SK-N-SH treated with all-trans-retinoic acid at 6 μM for 48 hours (cell line): ENCODE results near the gene ASTN2.
A peak's percentile ranks its signal among the peaks of the same experiment; 100 is the strongest.

Experiments used
- ATAC-seq: fragments of 200-7000 bp; cut with Tn5 transposase; 3 replicates; pipeline ENCODE4 v1.9.1; 2020; ENCODE audit warnings: mild to moderate bottlenecking, moderate library complexity
- ARNTL ChIP-seq: fragments of 450-650 bp; formaldehyde crosslinking; IDR thresholded peaks from 2 replicates; pipeline ENCODE4 v1.5.0; 2020; ENCODE audit warnings: low read depth, mild to moderate bottlenecking, moderate library complexity, borderline replicate concordance
- BACH2 ChIP-seq: fragments of 250-450 bp; sonication (Bioruptor Pico); IDR thresholded peaks from 2 replicates; pipeline ENCODE4 v1.9.0; 2021; ENCODE audit warnings: mild to moderate bottlenecking, borderline replicate concordance
- CSDC2 ChIP-seq: fragments of 250-450 bp; sonication (Bioruptor Pico); IDR thresholded peaks from 2 replicates; pipeline ENCODE4 v1.5.0; 2020; ENCODE audit warnings: mild to moderate bottlenecking, moderate library complexity
- CSRNP3 ChIP-seq: fragments of 250-450 bp; sonication (Bioruptor Pico); IDR thresholded peaks from 2 replicates; pipeline ENCODE4 v1.5.1; 2021; ENCODE audit warnings: mild to moderate bottlenecking, moderate library complexity
- ESRRG ChIP-seq: fragments of 250-450 bp; sonication (Bioruptor Pico); IDR thresholded peaks from 2 replicates; pipeline ENCODE4 v1.6.1; 2021; ENCODE audit warnings: mild to moderate bottlenecking
- GLIS3 ChIP-seq: fragments of 250-450 bp; sonication (Bioruptor Pico); IDR thresholded peaks from 2 replicates; pipeline ENCODE4 v1.5.0; 2020; ENCODE audit warnings: mild to moderate bottlenecking, moderate library complexity
- ISL1 ChIP-seq: fragments of 250-450 bp; sonication (Bioruptor Pico); IDR thresholded peaks from 2 replicates; pipeline ENCODE4 v2.1.2; 2022; ENCODE audit warnings: mild to moderate bottlenecking, moderate library complexity
- POU6F1 ChIP-seq: fragments of 250-450 bp; sonication (Bioruptor Pico); IDR thresholded peaks from 2 replicates; pipeline ENCODE4 v1.8.0; 2021; ENCODE audit warnings: low read depth, mild to moderate bottlenecking, moderate library complexity, borderline replicate concordance
- PPARA ChIP-seq: fragments of 250-450 bp; sonication (Bioruptor Pico); IDR thresholded peaks from 2 replicates; pipeline ENCODE4 v1.5.0; 2020; ENCODE audit warnings: mild to moderate bottlenecking, borderline replicate concordance
- RARB ChIP-seq: fragments of 250-450 bp; sonication (Bioruptor Pico); IDR thresholded peaks from 2 replicates; pipeline ENCODE4 v1.8.0; 2021; ENCODE audit warnings: mild to moderate bottlenecking, moderate library complexity
- SNAI2 ChIP-seq: fragments of 250-450 bp; sonication (Bioruptor Pico); IDR thresholded peaks from 2 replicates; pipeline ENCODE4 v1.5.0; 2020; ENCODE audit warnings: mild to moderate bottlenecking, moderate library complexity
- TOX ChIP-seq: fragments of 250-450 bp; sonication (Bioruptor Pico); IDR thresholded peaks from 2 replicates; pipeline ENCODE4 v1.8.0; 2021; ENCODE audit warnings: mild to moderate bottlenecking, moderate library complexity, borderline replicate concordance
- ZC3H10 ChIP-seq: fragments of 250-450 bp; sonication (Bioruptor Pico); IDR thresholded peaks from 2 replicates; pipeline ENCODE4 v1.5.1; 2021; ENCODE audit warnings: mild to moderate bottlenecking, moderate library complexity
- ZFP3 ChIP-seq: fragments of 250-450 bp; sonication (Bioruptor Pico); IDR thresholded peaks from 2 replicates; pipeline ENCODE4 v1.5.0; 2020; ENCODE audit warnings: mild to moderate bottlenecking, moderate library complexity
- ZFP30 ChIP-seq: fragments of 450-650 bp; formaldehyde crosslinking; IDR thresholded peaks from 2 replicates; pipeline ENCODE4 v1.5.0; 2022; ENCODE audit warnings: mild to moderate bottlenecking, moderate library complexity
- ZNF565 ChIP-seq: fragments of 450-650 bp; formaldehyde crosslinking; conservative IDR thresholded peaks from 2 replicates; pipeline ENCODE4 v1.5.0; 2020; ENCODE audit warnings: low read depth, mild to moderate bottlenecking, moderate library complexity
- ZNF70 ChIP-seq: fragments of 450-650 bp; formaldehyde crosslinking; IDR thresholded peaks from 2 replicates; pipeline ENCODE4 v1.5.0; 2020; ENCODE audit warnings: mild to moderate bottlenecking, moderate library complexity
- ZNF8 ChIP-seq: fragments of 450-650 bp; formaldehyde crosslinking; IDR thresholded peaks from 2 replicates; pipeline ENCODE4 v1.5.0; 2020; ENCODE audit warnings: mild to moderate bottlenecking, moderate library complexity
- TF ChIP-seq, protein P1 (sequence below): fragments of 250-450 bp; sonication (Bioruptor Pico); IDR thresholded peaks from 2 replicates; pipeline ENCODE4 v1.5.1; 2020; ENCODE audit warnings: low read depth, mild to moderate bottlenecking, moderate library complexity
- TF ChIP-seq, protein P2 (sequence below): fragments of 250-450 bp; sonication (Bioruptor Pico); IDR thresholded peaks from 2 replicates; pipeline ENCODE4 v1.5.0; 2020; ENCODE audit warnings: mild to moderate bottlenecking, moderate library complexity

Gene ASTN2

DNA sequence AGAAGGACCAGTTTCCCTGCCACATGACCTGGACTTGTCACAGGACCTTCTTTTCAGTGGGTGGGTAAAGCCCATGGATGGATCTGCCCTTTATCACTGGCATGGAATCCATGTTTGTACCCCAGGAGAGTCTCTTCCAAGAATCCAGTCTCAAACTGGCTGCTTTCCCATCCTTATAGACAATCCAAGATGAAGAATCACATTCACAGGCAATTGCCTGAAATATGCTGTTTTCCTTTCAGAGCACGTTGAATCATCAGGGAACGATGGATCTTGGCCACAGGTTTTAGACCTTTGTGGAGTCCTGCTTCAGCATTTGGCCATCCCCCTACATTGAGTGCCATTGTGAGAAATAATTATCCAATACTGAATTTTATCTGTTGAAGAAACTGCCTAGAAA, 319.8 kb downstream of the ASTN2 start:
- ATAC-seq, result peak; percentile 18; the same call in 2 of the 3 replicates
- TF ChIP-seq, protein P1, sequence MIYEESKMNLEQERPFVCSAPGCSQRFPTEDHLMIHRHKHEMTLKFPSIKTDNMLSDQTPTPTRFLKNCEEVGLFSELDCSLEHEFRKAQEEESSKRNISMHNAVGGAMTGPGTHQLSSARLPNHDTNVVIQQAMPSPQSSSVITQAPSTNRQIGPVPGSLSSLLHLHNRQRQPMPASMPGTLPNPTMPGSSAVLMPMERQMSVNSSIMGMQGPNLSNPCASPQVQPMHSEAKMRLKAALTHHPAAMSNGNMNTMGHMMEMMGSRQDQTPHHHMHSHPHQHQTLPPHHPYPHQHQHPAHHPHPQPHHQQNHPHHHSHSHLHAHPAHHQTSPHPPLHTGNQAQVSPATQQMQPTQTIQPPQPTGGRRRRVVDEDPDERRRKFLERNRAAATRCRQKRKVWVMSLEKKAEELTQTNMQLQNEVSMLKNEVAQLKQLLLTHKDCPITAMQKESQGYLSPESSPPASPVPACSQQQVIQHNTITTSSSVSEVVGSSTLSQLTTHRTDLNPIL (CRISPR knock-in tag), result no peak
- TF ChIP-seq ISL1 (no peak), ESRRG (no peak), CSDC2 (CRISPR knock-in tag) (no peak), ZNF565 (CRISPR knock-in tag) (no peak), RARB (CRISPR knock-in tag) (no peak), ZNF8 (no peak), PPARA (CRISPR knock-in tag) (no peak), ZFP30 (CRISPR knock-in tag) (no peak), SNAI2 (no peak), GLIS3 (CRISPR knock-in tag) (no peak)
- TF ChIP-seq, protein P2, sequence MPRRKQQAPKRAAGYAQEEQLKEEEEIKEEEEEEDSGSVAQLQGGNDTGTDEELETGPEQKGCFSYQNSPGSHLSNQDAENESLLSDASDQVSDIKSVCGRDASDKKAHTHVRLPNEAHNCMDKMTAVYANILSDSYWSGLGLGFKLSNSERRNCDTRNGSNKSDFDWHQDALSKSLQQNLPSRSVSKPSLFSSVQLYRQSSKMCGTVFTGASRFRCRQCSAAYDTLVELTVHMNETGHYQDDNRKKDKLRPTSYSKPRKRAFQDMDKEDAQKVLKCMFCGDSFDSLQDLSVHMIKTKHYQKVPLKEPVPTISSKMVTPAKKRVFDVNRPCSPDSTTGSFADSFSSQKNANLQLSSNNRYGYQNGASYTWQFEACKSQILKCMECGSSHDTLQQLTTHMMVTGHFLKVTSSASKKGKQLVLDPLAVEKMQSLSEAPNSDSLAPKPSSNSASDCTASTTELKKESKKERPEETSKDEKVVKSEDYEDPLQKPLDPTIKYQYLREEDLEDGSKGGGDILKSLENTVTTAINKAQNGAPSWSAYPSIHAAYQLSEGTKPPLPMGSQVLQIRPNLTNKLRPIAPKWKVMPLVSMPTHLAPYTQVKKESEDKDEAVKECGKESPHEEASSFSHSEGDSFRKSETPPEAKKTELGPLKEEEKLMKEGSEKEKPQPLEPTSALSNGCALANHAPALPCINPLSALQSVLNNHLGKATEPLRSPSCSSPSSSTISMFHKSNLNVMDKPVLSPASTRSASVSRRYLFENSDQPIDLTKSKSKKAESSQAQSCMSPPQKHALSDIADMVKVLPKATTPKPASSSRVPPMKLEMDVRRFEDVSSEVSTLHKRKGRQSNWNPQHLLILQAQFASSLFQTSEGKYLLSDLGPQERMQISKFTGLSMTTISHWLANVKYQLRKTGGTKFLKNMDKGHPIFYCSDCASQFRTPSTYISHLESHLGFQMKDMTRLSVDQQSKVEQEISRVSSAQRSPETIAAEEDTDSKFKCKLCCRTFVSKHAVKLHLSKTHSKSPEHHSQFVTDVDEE (CRISPR knock-in tag), result no peak

- TF ChIP-seq ZFP3 (CRISPR knock-in tag) (no peak), CSRNP3 (no peak), ISL1 (peak; percentile 63)
- peak; percentile 79 for ATAC-seq
Observed at GRCh38 chr9:117093891-117094844, 320.7 kb downstream of the ASTN2 start.

DNA sequence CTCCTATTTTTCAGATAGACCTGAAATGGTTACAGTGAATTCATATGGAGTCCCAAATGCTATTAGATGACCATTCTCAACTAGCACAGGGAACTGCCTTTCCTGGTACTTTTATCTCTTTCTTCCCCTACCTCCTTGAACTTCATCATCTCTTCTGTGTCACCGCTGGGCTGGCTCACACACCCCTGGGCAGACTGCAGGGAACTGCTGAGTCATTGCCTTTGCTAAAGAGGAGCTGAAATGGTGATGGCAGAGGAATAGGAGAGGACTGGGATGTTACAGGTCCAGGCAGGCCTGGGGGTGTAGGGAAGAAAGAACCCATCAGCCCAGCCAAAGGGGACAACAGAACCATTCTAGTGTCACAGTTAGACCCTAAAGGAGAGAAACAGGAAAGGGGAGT, 322.3 kb downstream of the ASTN2 start:
- ATAC-seq, result peak; percentile 39; the same call in 1 of the 3 replicates
- no peak for TF ChIP-seq CSDC2 (CRISPR knock-in tag)
- no peak for TF ChIP-seq ESRRG
- no peak for TF ChIP-seq POU6F1 (CRISPR knock-in tag)
- TF ChIP-seq TOX (CRISPR knock-in tag), result no peak
- TF ChIP-seq ZC3H10, result no peak
- TF ChIP-seq ZFP30 (CRISPR knock-in tag), result no peak
- TF ChIP-seq RARB (CRISPR knock-in tag), result no peak
- TF ChIP-seq, protein P1 (CRISPR knock-in tag), result no peak
- no peak for TF ChIP-seq ZNF565 (CRISPR knock-in tag)
- TF ChIP-seq, protein P2 (CRISPR knock-in tag), result no peak
- TF ChIP-seq CSRNP3, result no peak
- TF ChIP-seq BACH2 (CRISPR knock-in tag), result no peak
- no peak for TF ChIP-seq ZNF8
- TF ChIP-seq SNAI2, result no peak
- TF ChIP-seq ZFP3 (CRISPR knock-in tag), result no peak
- TF ChIP-seq PPARA (CRISPR knock-in tag), result no peak
- TF ChIP-seq ARNTL (CRISPR knock-in tag), result no peak
- TF ChIP-seq ZNF70 (CRISPR knock-in tag), result no peak
- TF ChIP-seq ISL1, result no peak
- no peak for TF ChIP-seq GLIS3 (CRISPR knock-in tag)
